Measurements from ENCODE around the gene LAMTOR1.
"Not testable (repeated sequence)": the region's sequence is repeated elsewhere in the genome, so short reads cannot be mapped to it uniquely, and the experiment has no call there.

Gene LAMTOR1

DNA sequence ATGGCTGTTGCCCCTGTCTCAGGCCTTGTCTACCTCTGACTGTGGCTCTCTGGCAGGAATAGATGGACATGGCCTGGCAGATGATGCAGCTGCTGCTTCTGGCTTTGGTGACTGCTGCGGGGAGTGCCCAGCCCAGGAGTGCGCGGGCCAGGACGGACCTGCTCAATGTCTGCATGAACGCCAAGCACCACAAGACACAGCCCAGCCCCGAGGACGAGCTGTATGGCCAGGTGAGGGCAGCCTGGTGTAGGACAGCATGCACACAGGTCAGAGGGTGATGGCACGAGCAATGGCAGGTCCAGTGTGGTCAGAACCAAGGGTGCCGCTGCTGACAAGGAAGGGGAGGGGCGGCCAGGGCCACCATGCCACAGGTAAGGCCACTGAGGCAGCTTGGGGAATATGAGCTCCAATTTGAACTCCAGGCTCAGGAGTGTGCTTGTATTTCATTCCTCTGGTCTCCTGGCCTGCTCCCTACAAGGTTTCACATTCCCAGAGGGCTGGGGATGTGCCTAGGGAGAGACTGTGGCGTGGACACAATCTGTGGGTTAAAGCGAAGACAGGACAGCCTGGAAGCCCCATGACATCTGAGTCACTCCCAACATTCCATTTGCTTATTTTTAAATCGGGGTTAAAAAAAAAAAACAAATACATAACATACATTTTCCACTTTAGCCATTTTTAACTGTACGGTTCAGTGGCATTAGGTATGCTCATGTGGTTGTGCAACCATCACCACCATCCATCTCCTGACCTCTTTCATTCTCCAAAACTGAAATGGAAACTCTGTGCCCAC, 33.0 kb upstream of the LAMTOR1 start:
- H3K4me1 ChIP-seq (ENCODE audit: control insufficient read depth in 1 of 2, insufficient read depth in 2 of 2, low read length in 2 of 2): no peaks in the 10 kb centered on the region
- H3K27me3 ChIP-seq (ENCODE audit: low read depth, low read length): no peaks in the 10 kb centered on the region
- peak overlapping the region in 1 of 2 donors; percentile 35 for H3K4me3 ChIP-seq (ENCODE audit: low read depth in 1 of 2, low read length in 2 of 2)
- H3K27ac ChIP-seq (ENCODE audit: low read length): no peak overlapping the region
- no peaks in the 10 kb centered on the region for H3K36me3 ChIP-seq (ENCODE audit: control insufficient read depth in 1 of 2, insufficient read depth in 2 of 2, low read length in 2 of 2)
- H3K9me3 ChIP-seq (ENCODE audit: control insufficient read depth in 1 of 2, low read length in 2 of 2): no peaks in the 10 kb centered on the region

DNA sequence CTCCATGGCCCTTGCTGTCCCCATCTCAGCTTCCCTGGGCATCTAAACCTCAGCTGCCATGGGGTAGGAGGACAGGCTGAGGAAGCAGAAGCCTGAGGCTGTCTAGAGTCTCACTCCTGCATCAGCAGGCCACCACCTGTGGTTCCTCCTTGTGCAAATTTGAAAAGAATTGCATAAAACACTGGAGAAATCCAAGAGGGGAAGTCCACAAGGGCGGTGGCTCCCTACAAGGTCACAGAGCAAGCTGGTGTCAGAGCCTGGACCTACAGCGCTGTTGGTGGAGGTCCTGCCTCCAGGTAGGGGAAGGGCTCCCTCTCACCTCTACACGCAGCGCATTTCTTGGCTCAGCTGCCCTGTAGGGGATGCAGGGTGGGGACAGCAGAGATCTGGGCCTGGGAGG, 32.4 kb upstream of the LAMTOR1 start, which contains the start of gene FOLR3:
Gene FOLR3 (plus strand): TSS at position 253 of the 400 bp plus-strand sequence. CDS start 228 bp downstream, outside the sequence.
- H3K27me3 ChIP-seq (ENCODE audit: low read depth, low read length); H3K4me1 ChIP-seq (ENCODE audit: control insufficient read depth in 1 of 2, insufficient read depth in 2 of 2, low read length in 2 of 2); H3K27ac ChIP-seq (ENCODE audit: low read length); H3K9me3 ChIP-seq (ENCODE audit: control insufficient read depth in 1 of 2, low read length in 2 of 2); H3K36me3 ChIP-seq (ENCODE audit: control insufficient read depth in 1 of 2, insufficient read depth in 2 of 2, low read length in 2 of 2): not testable (repeated sequence)
- H3K4me3 ChIP-seq (ENCODE audit: low read depth in 1 of 2, low read length in 2 of 2): peak within 1 kb of the TSS in 1 of 2 donors; percentile 35

DNA sequence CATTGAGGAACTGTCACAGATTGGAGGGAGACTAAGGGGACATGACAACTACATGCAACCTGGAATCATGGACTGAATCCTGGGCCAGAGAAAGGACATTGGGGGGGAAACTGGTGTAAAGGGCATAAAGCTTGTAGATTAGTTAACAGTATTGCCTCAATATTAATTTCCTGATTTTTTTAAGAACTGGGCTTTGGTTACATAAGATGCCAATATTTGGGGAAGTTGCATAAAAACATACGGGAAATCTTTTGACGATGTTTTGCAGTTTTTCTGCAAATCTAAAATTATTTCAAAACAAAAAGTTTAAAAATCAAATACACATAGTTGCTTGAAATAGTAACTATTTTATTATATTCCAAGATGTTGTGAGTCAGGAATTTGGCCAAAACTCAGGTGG, 29.5 kb upstream of the LAMTOR1 start:
- no peak overlapping the region for H3K27ac ChIP-seq (ENCODE audit: low read length)
- no peaks in the 10 kb centered on the region for H3K9me3 ChIP-seq (ENCODE audit: control insufficient read depth in 1 of 2, low read length in 2 of 2)
- no peaks in the 10 kb centered on the region for H3K27me3 ChIP-seq (ENCODE audit: low read depth, low read length)
- H3K36me3 ChIP-seq (ENCODE audit: control insufficient read depth in 1 of 2, insufficient read depth in 2 of 2, low read length in 2 of 2): no peaks in the 10 kb centered on the region
- no peaks in the 10 kb centered on the region for H3K4me1 ChIP-seq (ENCODE audit: control insufficient read depth in 1 of 2, insufficient read depth in 2 of 2, low read length in 2 of 2)
- H3K4me3 ChIP-seq (ENCODE audit: low read depth in 1 of 2, low read length in 2 of 2): peak overlapping the region in 1 of 2 donors; percentile 1

DNA sequence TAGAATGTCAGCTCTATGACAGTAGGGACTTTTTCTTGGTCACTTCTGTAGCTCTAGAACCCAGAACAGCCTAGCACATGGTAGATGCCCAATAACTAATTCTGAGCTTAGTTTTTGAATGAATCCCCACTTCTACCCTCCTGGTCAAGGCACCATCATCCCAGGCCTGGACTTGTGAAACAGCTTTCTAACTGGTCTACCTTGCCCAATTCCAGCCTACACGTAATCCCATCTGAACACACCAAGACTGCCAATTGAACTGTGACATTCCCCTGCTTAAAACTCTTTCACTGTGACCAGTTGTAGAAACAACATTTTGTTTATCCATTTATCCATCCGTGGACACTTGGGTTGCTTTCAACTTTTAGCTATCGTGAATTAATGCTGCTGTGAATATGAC, 26.3 kb upstream of the LAMTOR1 start:
- no peaks in the 10 kb centered on the region for H3K9me3 ChIP-seq (ENCODE audit: control insufficient read depth in 1 of 2, low read length in 2 of 2)
- no peak overlapping the region for H3K4me3 ChIP-seq (ENCODE audit: low read depth in 1 of 2, low read length in 2 of 2)
- no peak overlapping the region for H3K27ac ChIP-seq (ENCODE audit: low read length)
- no peaks in the 10 kb centered on the region for H3K4me1 ChIP-seq (ENCODE audit: control insufficient read depth in 1 of 2, insufficient read depth in 2 of 2, low read length in 2 of 2)
- no peaks in the 10 kb centered on the region for H3K36me3 ChIP-seq (ENCODE audit: control insufficient read depth in 1 of 2, insufficient read depth in 2 of 2, low read length in 2 of 2)
- no peaks in the 10 kb centered on the region for H3K27me3 ChIP-seq (ENCODE audit: low read depth, low read length)

DNA sequence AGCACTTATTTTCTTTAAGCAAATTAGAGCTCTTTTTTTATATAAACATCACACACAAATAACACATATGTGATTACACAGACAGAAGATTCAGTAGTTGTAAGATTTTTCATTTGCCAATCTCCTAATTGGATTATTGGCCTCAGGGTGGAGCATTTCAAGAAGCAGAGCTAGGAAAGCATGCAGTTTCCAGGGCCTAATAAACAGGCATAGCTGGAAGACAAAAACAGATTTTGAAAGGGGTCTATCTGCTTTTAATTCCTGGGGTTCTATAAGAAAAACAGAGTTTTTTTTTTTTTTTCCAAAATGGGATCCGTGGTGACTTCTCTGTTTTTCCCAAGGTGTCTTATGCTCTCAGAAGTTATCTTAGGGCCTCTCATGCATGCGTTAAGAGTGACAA, 24.8 kb upstream of the LAMTOR1 start:
- Histone ChIP-seq H3K4me1 (ENCODE audit: control insufficient read depth in 1 of 2, insufficient read depth in 2 of 2, low read length in 2 of 2) (no peaks in the 10 kb centered on the region), H3K27ac (ENCODE audit: low read length) (no peak overlapping the region), H3K9me3 (ENCODE audit: control insufficient read depth in 1 of 2, low read length in 2 of 2) (no peaks in the 10 kb centered on the region), H3K4me3 (ENCODE audit: low read depth in 1 of 2, low read length in 2 of 2) (no peak overlapping the region), H3K27me3 (ENCODE audit: low read depth, low read length) (no peaks in the 10 kb centered on the region), H3K36me3 (ENCODE audit: control insufficient read depth in 1 of 2, insufficient read depth in 2 of 2, low read length in 2 of 2) (no peaks in the 10 kb centered on the region)

DNA sequence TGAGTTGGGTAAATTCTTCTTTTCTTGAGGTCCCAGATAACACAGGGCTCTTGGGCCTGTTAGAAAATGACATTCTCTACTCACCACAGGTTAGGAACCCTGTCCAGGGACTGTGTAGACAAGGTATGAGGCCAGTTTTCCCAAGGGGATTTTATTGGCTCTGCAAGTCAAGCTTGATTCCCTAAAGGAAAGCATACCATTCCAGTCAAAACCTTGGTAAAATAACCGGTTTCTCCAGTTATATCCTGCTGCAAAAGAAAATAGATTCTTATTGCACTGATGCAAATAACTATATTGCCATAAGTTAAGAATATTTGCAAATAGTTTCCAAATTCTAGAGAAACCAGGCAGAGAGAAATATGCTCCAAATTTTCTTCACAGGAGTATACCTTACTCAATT, 22.9 kb upstream of the LAMTOR1 start:
- Histone ChIP-seq H3K9me3 (ENCODE audit: control insufficient read depth in 1 of 2, low read length in 2 of 2) (no peaks in the 10 kb centered on the region), H3K4me3 (ENCODE audit: low read depth in 1 of 2, low read length in 2 of 2) (no peak overlapping the region), H3K27me3 (ENCODE audit: low read depth, low read length) (no peaks in the 10 kb centered on the region), H3K4me1 (ENCODE audit: control insufficient read depth in 1 of 2, insufficient read depth in 2 of 2, low read length in 2 of 2) (no peaks in the 10 kb centered on the region), H3K36me3 (ENCODE audit: control insufficient read depth in 1 of 2, insufficient read depth in 2 of 2, low read length in 2 of 2) (no peaks in the 10 kb centered on the region), H3K27ac (ENCODE audit: low read length) (no peak overlapping the region)

DNA sequence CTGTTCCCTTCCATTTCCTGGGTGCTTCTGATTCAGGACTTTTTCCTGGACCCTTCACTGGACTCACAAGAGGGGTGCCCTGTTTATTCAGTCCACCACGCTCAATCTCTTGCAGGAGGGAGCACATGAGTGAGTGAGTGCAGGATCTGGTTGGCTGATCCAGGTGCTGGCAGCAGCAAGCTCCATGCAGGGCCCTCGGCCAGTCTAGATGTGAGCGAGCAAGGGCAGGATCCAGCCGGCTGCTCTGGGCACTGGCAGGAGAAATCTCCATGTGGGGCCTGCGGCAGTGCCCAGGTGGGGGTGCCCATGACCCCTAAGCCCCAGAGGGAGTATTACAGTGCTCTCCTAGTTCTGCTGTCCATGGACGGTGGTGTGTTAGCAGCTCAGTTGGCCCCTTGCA, 20.9 kb upstream of the LAMTOR1 start:
- no peaks in the 10 kb centered on the region for H3K4me1 ChIP-seq (ENCODE audit: control insufficient read depth in 1 of 2, insufficient read depth in 2 of 2, low read length in 2 of 2)
- no peak overlapping the region for H3K27ac ChIP-seq (ENCODE audit: low read length)
- no peak overlapping the region for H3K4me3 ChIP-seq (ENCODE audit: low read depth in 1 of 2, low read length in 2 of 2)

DNA sequence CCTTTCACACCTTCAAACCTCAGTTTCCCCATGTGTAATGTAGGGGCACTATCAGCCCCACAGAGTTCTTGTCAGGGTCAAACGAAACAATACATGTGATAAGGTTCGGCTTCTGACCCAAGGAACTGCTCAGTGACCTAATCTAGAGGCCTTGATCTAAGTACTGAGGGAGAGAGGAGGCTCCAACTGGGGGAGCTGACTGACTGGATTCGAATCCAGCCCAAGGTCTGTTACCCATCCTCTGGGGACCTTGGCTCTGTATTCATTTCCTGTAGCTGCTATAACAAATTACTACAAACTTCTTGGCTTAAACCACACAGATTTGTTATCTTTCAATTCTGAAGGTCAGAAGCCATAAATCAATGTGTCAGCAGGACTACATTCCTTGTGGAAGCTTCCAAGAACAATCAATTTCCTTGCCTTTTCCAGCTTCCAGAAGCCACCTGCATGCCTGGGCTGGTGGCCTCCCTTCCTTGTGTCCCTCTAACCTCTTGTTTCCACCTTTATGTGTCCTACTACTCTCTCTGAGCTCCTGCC, 20.1 kb upstream of the LAMTOR1 start:
- Histone ChIP-seq H3K27me3 (ENCODE audit: low read depth, low read length) (no peaks in the 10 kb centered on the region), H3K9me3 (ENCODE audit: control insufficient read depth in 1 of 2, low read length in 2 of 2) (no peaks in the 10 kb centered on the region), H3K27ac (ENCODE audit: low read length) (no peak overlapping the region)

More for the DNA sequence above, 20.9 kb upstream of the LAMTOR1 start:
- Histone ChIP-seq H3K27me3 (ENCODE audit: low read depth, low read length) (no peaks in the 10 kb centered on the region), H3K36me3 (ENCODE audit: control insufficient read depth in 1 of 2, insufficient read depth in 2 of 2, low read length in 2 of 2) (no peaks in the 10 kb centered on the region), H3K9me3 (ENCODE audit: control insufficient read depth in 1 of 2, low read length in 2 of 2) (no peaks in the 10 kb centered on the region)

DNA sequence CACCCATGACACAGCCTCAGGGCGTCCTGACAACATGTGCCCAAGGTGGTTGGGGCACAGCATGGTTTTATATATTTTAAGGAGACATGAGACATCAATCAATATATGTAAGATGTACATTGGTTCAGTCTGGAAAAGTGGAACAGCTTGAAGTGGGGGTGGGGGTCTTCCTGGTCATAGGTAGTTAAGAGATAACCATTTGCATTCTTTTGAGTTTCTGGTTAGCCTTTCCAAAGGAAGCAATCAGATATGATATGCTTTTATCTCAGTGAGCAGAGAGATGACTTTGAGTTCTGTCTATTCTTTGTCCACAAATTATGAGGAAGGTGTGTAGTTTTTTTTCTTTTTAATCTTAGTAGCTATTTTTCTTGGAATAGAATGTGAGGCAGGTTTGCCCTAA, 19.5 kb upstream of the LAMTOR1 start:
- Histone ChIP-seq H3K36me3 (ENCODE audit: control insufficient read depth in 1 of 2, insufficient read depth in 2 of 2, low read length in 2 of 2) (no peaks in the 10 kb centered on the region), H3K4me1 (ENCODE audit: control insufficient read depth in 1 of 2, insufficient read depth in 2 of 2, low read length in 2 of 2) (no peaks in the 10 kb centered on the region), H3K9me3 (ENCODE audit: control insufficient read depth in 1 of 2, low read length in 2 of 2) (no peaks in the 10 kb centered on the region), H3K27me3 (ENCODE audit: low read depth, low read length) (no peaks in the 10 kb centered on the region), H3K4me3 (ENCODE audit: low read depth in 1 of 2, low read length in 2 of 2) (no peak overlapping the region), H3K27ac (ENCODE audit: low read length) (no peak overlapping the region)

More for the DNA sequence above, 20.1 kb upstream of the LAMTOR1 start:
- Histone ChIP-seq H3K4me3 (ENCODE audit: low read depth in 1 of 2, low read length in 2 of 2) (no peak overlapping the region), H3K36me3 (ENCODE audit: control insufficient read depth in 1 of 2, insufficient read depth in 2 of 2, low read length in 2 of 2) (no peaks in the 10 kb centered on the region), H3K4me1 (ENCODE audit: control insufficient read depth in 1 of 2, insufficient read depth in 2 of 2, low read length in 2 of 2) (no peaks in the 10 kb centered on the region)

DNA sequence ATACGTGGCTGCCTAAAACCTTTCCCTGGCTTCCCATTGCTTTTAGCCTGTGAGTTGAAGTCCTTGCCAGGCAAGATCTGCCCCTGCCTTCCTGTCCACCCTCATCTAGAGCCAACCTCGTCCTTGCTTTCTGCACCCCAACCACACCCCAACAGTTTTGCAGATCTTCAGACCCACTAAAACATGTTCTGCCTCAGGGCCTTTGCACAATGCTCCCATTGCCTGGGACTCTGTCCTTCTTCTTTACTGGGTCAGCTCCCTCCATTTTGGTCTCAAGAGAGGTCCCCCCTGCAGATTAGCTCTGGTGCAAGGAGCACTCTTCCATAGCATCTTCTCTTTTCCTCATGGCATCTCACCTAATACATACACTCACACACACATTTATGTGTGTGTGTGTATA, 17.8 kb upstream of the LAMTOR1 start:
- Histone ChIP-seq H3K4me1 (ENCODE audit: control insufficient read depth in 1 of 2, insufficient read depth in 2 of 2, low read length in 2 of 2) (no peaks in the 10 kb centered on the region), H3K36me3 (ENCODE audit: control insufficient read depth in 1 of 2, insufficient read depth in 2 of 2, low read length in 2 of 2) (no peaks in the 10 kb centered on the region), H3K27ac (ENCODE audit: low read length) (no peak overlapping the region), H3K27me3 (ENCODE audit: low read depth, low read length) (no peaks in the 10 kb centered on the region), H3K4me3 (ENCODE audit: low read depth in 1 of 2, low read length in 2 of 2) (no peak overlapping the region), H3K9me3 (ENCODE audit: control insufficient read depth in 1 of 2, low read length in 2 of 2) (no peaks in the 10 kb centered on the region)

DNA sequence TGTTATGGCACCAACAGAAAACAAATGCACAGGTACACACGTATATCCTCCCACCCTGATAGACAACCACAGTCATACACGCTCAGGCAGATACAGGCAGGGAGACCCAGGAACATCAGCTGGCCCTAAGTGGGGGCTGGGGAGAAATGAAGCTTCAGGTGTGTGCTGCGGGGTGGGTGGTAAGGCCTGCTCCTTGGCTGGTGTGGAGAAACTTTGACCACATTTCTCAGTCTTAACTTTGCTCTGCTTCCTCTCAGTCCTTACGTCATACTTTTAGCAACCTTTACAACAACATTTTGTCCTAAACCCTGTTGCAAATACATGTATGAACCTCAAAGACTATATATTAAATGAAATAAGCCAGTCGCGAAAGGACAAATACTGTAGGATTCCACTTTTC, 16.1 kb upstream of the LAMTOR1 start:
- Histone ChIP-seq H3K9me3 (ENCODE audit: control insufficient read depth in 1 of 2, low read length in 2 of 2) (no peaks in the 10 kb centered on the region), H3K4me3 (ENCODE audit: low read depth in 1 of 2, low read length in 2 of 2) (no peak overlapping the region), H3K4me1 (ENCODE audit: control insufficient read depth in 1 of 2, insufficient read depth in 2 of 2, low read length in 2 of 2) (no peaks in the 10 kb centered on the region), H3K36me3 (ENCODE audit: control insufficient read depth in 1 of 2, insufficient read depth in 2 of 2, low read length in 2 of 2) (no peaks in the 10 kb centered on the region), H3K27me3 (ENCODE audit: low read depth, low read length) (no peaks in the 10 kb centered on the region), H3K27ac (ENCODE audit: low read length) (no peak overlapping the region)
